Activated CD8-positive, alpha-beta memory T cell treated with anti-CD3 and anti-CD28 coated beads, Interleukin-2, amount 50 U/mL, for 1 hour (primary cell): Measurements from ENCODE around the gene EPO.
A peak's percentile ranks its signal among the peaks of the same experiment; 100 is the strongest.
"Not testable (repeated sequence)": the region's sequence is repeated elsewhere in the genome, so short reads cannot be mapped to it uniquely, and the experiment has no call there.

Experiments
- DNase-seq: peaks from one replicate; pipeline ENCODE4 v3.0.0-alpha.2; 2020; ENCODE audit errors: extremely low read depth

The EPO gene

GRCh38 chr7:100705320-100705752, 14.9 kb upstream of the EPO start:
- DNase-seq, result no peak

GRCh38 chr7:100705753-100706671, 14.3 kb upstream of the EPO start, which contains the start of gene POP7:
TSS of gene POP7 (plus strand) at chr7:100706121. CDS start at chr7:100706831, 710 bp downstream.
- peak; percentile 95 for DNase-seq

- no peak for DNase-seq
Observed at GRCh38 chr7:100706672-100707311, 13.5 kb upstream of the EPO start.

GRCh38 chr7:100708395-100708794, 11.9 kb upstream of the EPO start:
- no peak for DNase-seq

GRCh38 chr7:100710452-100710851, 9.8 kb upstream of the EPO start:
- no peak for DNase-seq

- no peak for DNase-seq
Observed at GRCh38 chr7:100711369-100711768, 8.9 kb upstream of the EPO start.

- DNase-seq, result no peak
Observed at GRCh38 chr7:100714725-100715124, 5.5 kb upstream of the EPO start.

- DNase-seq, result not testable (repeated sequence)
Observed at GRCh38 chr7:100717073-100717472, 3.2 kb upstream of the EPO start.

- no peak for DNase-seq
Observed at GRCh38 chr7:100719523-100720278, 567 bp upstream of the EPO start.

GRCh38 chr7:100720671-100721504, 620 bp downstream of the EPO start:
- no peak for DNase-seq

- no peak for DNase-seq
Observed at GRCh38 chr7:100721505-100721812, 1.2 kb downstream of the EPO start.

- no peak for DNase-seq
Observed at GRCh38 chr7:100722480-100723212, 2.4 kb downstream of the EPO start.

- DNase-seq, result no peak
Observed at GRCh38 chr7:100723732-100724275, 3.5 kb downstream of the EPO start.

- DNase-seq, result not testable (repeated sequence)
Observed at GRCh38 chr7:100724364-100724763, 4.1 kb downstream of the EPO start.

GRCh38 chr7:100726996-100727761, 6.9 kb downstream of the EPO start:
- DNase-seq, result no peak

GRCh38 chr7:100728196-100728595, 7.9 kb downstream of the EPO start:
- no peak for DNase-seq

GRCh38 chr7:100730136-100730800, 10.0 kb downstream of the EPO start:
- no peak for DNase-seq

- no peak for DNase-seq
Observed at GRCh38 chr7:100731937-100732636, 11.8 kb downstream of the EPO start.

GRCh38 chr7:100735730-100736129, 15.5 kb downstream of the EPO start:
- no peak for DNase-seq
